ENCODE measurements around the gene ASS1.

The ASS1 gene

GRCh38 chr9:130458027-130458803 lies 13.5 kb downstream of the ASS1 start:
- no peak for DNase-seq

- DNase-seq = no peak
Observed at GRCh38 chr9:130458804-130459067, 14.0 kb downstream of the ASS1 start.

- DNase-seq = no peak
Observed at GRCh38 chr9:130459151-130459550, 14.4 kb downstream of the ASS1 start.

GRCh38 chr9:130459941-130460669 lies 15.3 kb downstream of the ASS1 start:
- DNase-seq = no peak

GRCh38 chr9:130461218-130461630 lies 16.5 kb downstream of the ASS1 start:
- no peak for DNase-seq

GRCh38 chr9:130461731-130462130 lies 17.0 kb downstream of the ASS1 start:
- DNase-seq = no peak

- DNase-seq = no peak
Observed at GRCh38 chr9:130462685-130463540, 18.2 kb downstream of the ASS1 start.

- no peak for DNase-seq
Observed at GRCh38 chr9:130463763-130464745, 19.3 kb downstream of the ASS1 start.

GRCh38 chr9:130465383-130466096 lies 20.8 kb downstream of the ASS1 start:
- DNase-seq = no peak

- DNase-seq = no peak
Observed at GRCh38 chr9:130466537-130467217, 21.9 kb downstream of the ASS1 start.

- DNase-seq = no peak
Observed at GRCh38 chr9:130467316-130467715, 22.6 kb downstream of the ASS1 start.

- no peak for DNase-seq
Observed at GRCh38 chr9:130468566-130468965, 23.8 kb downstream of the ASS1 start.

- no peak for DNase-seq
Observed at GRCh38 chr9:130470269-130470668, 25.5 kb downstream of the ASS1 start.

GRCh38 chr9:130470950-130471349 lies 26.2 kb downstream of the ASS1 start:
- no peak for DNase-seq

GRCh38 chr9:130471411-130472183 lies 26.8 kb downstream of the ASS1 start:
- no peak for DNase-seq

- DNase-seq = no peak
Observed at GRCh38 chr9:130472184-130472705, 27.5 kb downstream of the ASS1 start.

GRCh38 chr9:130473009-130473408 lies 28.2 kb downstream of the ASS1 start:
- no peak for DNase-seq

- DNase-seq = no peak
Observed at GRCh38 chr9:130473566-130473965, 28.8 kb downstream of the ASS1 start.

- DNase-seq = no peak
Observed at GRCh38 chr9:130474106-130474505, 29.3 kb downstream of the ASS1 start.

GRCh38 chr9:130476151-130476730 lies 31.5 kb downstream of the ASS1 start:
- DNase-seq = no peak
